ENCODE measurements around the gene NAALAD2.
"Not testable (repeated sequence)": the region's sequence is repeated elsewhere in the genome, so short reads cannot be mapped to it uniquely, and the experiment has no call there.

DNA sequence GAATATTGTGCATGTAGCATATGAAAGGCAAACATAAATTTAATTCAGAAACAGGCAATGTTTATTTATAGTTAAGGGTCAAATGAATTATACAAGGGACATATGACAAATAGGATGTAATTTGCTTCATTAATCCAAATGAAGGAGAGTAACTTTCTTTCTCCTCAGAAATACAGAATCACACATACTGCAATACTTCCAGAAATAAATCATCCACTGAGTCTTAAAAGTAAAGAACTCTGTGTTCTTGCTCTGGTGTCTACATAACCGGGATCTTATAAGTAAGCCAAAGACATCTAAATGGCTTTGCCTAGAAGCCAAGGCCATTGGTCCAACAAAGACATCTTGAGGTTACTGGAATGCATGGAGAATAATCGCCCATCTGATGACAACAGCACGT is 48.8 kb upstream of the NAALAD2 start, which contains the start of gene UBTFL1:
- TF ChIP-seq CTCF (IDR thresholded peaks at IDR 0.05; ENCODE audit: control extremely low read depth in 1 of 3, insufficient read depth in 1 of 3, low read depth in 1 of 3, low read length in 3 of 3); EZH2 (IDR thresholded peaks at IDR 0.05; ENCODE audit: low read depth, low read length, severe bottlenecking); POLR2A (IDR thresholded peaks at IDR 0.05; ENCODE audit: control extremely low read depth in 1 of 2, low read depth in 2 of 2, low read length in 2 of 2); RNF2 (IDR thresholded peaks at IDR 0.05; ENCODE audit: borderline replicate concordance, low read depth, low read length, missing control alignments, poor library complexity, severe bottlenecking); POLR2AphosphoS5 (IDR thresholded peaks at IDR 0.05; ENCODE audit: low read depth, low read length); GABPA (IDR thresholded peaks at IDR 0.05; ENCODE audit: borderline replicate concordance, insufficient read depth, low read length): not testable (repeated sequence)
